Activated gamma-delta T cell treated with anti-CD3 and anti-CD28 coated beads, Interleukin-2, amount 50 U/mL, for 16 hours (primary cell): ENCODE data around the gene PMEPA1.
A peak's percentile ranks its signal among the peaks of the same experiment; 100 is the strongest.

Experiments used
- DNase-seq: peaks from one replicate; pipeline ENCODE4 v3.0.0-alpha.2; 2020; ENCODE audit warnings: low read depth

PMEPA1 gene

DNA sequence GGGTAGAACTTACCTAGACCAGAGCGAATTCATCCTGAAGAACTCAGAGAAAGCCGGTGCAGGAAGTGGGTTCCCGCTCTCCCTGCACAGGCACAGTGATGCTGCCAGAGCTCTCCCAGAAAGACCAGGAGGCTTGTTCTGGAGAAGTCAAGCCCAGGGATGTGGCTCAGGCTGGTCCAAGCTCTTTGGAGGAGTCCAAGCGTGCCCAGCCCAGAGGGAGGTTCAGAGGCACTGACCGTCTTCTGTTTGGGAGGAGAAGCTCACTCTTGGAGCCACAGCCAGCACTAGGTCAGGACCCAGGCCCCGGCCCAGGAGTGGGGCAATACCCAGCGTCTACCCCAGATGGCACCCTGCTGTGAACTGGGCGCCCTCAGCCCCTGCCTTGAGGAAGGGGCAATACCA is 1.5 kb upstream of the PMEPA1 start:
- DNase-seq: no peak

- DNase-seq: no peak
Measured at GRCh38 chr20:57710841-57711240, 1.0 kb upstream of the PMEPA1 start.

- DNase-seq: peak; percentile 25
Measured at GRCh38 chr20:57708694-57709673, 831 bp downstream of the PMEPA1 start.

DNA sequence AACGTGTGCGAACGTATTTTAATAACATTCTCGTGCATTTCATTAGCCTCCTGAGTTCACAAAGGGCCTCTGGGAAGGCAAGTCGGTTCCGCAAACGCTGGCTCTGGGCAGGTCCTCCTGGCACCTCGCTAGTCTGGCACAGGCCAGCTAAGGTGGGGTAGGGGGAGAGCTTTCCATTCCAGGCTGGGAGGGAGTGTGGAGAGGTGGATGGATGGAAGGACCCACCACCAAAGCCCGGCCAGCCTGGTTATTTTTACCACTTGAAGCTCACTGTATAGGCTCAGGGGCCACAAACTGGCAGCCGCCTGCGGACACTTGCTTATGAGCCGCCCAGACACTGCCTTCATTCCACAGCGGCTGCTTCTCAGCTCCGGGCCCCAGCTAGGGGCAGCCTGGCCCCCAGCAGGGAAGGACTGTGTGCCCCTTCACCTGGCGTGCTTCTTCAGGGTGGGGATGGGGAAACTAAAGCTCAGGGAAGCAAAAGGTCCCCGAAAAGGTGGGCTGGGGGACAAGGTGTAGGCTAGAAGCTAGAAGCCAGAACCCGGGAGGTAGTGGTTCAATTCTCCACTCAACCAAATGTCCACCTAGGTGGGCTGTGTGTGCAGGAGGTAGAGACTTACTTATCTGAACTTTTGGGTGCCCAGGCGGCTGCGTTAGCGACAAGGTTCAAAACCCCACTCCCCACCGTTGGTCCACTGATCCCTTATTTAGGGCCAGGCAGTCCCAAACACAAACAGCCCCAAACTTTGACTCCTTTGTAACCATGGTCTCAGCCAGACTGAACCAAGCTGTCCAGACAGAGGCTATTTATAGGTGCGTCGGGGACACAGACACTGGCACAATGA is 1.7 kb downstream of the PMEPA1 start:
- DNase-seq: no peak

- DNase-seq: no peak
Measured at GRCh38 chr20:57707320-57707719, 2.5 kb downstream of the PMEPA1 start.

- no peak for DNase-seq
Measured at GRCh38 chr20:57705127-57705899, 4.5 kb downstream of the PMEPA1 start.

GRCh38 chr20:57704245-57704644 is 5.6 kb downstream of the PMEPA1 start:
- no peak for DNase-seq

DNA sequence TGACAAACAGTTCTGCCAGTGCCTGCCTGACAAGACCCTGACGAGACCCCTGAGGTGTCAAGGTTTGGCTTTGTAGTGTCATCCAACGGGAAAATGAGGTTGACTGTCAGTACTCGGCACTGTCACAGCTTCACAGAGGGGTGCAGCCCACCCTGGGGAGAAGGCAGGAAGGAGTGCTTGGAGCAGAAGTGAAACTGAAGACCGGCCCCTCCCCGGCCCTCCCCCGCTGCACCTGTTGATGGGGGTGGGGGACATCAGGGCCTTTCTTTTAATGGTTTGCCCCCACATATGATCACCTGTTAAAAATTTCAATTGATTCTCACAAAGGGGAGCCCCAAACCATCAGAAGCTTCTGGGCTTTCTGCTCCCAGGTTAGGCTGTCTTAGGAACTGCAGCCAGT is 6.8 kb downstream of the PMEPA1 start:
- DNase-seq: no peak

DNA sequence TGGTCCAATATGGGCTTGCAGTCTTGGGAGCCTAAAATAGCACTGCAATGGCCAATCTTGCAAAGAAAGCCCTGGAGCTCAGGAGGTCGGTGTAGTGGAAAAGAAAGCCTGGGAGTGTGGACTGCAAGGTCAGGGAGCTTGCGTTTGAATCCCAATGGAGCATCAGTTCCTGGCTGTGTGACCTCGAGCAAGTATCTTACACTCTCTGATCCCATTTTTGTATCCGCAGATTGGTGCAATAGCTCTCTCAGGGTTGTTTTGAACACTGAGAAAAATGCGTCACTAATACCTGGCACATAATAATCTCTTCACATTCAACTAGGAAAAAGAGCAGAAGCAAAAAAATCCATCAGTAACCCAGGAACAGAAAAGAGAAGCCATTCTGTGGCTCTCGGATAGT is 7.3 kb downstream of the PMEPA1 start:
- no peak for DNase-seq

GRCh38 chr20:57702091-57702490 is 7.7 kb downstream of the PMEPA1 start:
- no peak for DNase-seq

DNA sequence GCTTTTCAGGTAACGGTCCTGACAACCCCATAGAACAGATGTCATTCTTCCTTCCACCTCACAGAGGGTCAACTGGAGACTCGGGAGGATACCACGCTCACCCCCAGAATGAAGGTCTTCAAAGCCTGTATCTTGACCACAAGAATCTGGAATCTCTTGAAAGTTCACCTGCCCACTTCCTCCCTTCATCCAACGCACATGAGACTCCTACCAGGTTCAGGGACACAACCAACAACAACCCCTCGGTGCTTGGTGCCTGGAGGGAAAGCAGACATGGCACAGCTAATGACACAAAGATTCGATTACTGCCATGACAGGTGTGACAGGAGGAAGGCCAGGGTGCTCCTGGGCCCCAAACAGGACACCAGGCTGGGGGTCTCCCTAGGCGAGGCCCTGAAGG is 8.2 kb downstream of the PMEPA1 start:
- DNase-seq: no peak

GRCh38 chr20:57701090-57701489 is 8.7 kb downstream of the PMEPA1 start:
- no peak for DNase-seq

- DNase-seq: no peak
Measured at GRCh38 chr20:57699395-57699794, 10.4 kb downstream of the PMEPA1 start.

DNA sequence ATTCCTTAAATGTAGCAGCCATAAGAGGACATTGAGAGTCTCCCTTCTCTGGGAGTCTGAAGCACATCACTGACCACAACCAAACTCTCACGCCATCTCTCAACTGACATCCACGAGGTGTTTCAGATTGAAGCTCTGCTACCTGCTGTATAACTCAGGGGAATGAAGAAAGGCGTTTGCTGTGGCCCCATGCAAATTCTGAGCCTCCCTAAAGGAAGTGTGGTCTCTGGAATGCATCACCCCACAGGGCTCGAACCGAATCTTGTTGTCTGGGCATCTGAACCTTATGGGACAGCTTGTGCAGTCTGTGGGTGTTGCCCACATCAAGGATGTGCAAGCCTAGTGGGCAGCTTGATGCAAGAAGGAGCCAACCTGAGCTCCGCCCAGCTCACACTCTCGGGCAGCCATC is 10.9 kb downstream of the PMEPA1 start:
- DNase-seq: no peak

DNA sequence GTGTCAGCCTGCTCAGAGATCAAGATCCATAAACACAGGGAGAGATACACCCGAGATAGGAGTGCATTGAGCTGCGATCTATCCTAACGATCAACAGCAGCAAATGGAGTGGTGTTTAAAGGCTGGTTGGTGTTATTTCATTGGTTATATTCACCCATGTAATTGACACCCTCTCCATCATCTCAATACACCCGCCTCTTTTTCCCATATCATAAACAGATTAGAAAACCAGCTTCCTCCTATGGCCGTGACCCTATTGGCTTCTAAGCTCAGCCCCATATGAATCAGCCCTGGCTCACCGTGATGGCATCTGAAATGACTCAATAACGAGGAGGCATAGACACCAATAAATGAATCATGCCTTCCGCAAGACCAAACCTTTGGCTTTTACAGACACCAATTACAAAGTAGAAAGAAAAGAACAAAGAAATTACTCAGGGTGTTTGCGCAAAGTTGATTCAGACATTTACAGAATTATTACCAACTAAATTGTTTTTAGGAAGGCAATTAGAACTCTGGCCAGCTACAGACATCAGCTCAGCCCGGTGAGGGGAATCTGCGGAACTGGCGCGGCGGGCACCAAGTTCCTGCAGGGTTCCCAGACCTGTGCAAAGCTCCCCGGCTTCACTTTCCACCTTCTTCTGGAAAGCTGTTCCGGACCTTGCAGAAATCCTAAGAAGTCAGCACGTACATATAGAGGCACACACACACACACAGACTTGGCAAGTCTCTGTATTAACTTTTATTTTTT is 11.5 kb downstream of the PMEPA1 start:
- DNase-seq: peak; percentile 27

DNA sequence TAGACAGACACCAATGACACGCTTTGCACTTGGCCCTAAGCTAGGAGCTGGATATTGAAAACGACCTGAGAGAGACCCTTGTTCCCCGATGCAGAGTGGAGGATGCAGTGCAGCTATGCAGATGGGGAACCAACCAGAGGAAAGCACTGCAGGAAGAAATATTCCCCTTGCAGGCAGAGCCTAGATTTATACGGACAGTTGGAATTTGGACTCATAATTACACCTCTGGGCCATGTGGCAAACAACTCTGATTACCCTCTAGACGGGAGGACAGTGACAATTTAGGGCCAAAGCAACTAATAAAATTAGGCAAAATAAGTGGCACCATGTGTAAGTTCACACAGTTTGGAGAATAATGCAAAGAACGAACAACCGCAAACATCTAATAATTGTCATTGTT is 12.3 kb downstream of the PMEPA1 start:
- DNase-seq: no peak

DNA sequence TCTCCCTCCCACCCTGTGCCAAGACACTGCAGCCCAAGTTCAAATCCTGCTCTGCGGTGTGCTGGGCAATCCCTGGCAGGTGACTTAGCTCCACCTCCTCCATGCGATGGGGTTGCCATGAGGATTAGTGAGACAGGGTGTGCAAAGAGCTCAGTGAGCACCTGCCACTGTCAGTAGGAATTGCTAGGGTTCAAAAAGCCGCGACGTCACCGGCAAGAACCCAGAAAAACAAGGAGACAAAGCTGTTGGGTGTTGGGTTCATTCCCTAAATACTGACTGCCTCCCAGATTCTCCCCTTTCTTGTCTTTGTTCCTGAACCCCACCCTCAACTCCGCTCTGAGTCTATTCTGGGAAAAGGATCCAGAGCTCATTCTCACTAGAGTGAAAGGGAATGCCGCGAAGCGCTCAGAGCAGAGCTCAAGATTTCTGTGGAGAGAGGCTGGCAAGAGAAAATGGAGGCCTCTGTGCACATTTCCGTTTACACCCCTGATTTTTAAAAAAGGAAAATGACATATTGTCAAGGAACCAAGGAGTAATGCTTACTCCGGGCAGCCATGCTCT is 13.3 kb downstream of the PMEPA1 start:
- no peak for DNase-seq

DNA sequence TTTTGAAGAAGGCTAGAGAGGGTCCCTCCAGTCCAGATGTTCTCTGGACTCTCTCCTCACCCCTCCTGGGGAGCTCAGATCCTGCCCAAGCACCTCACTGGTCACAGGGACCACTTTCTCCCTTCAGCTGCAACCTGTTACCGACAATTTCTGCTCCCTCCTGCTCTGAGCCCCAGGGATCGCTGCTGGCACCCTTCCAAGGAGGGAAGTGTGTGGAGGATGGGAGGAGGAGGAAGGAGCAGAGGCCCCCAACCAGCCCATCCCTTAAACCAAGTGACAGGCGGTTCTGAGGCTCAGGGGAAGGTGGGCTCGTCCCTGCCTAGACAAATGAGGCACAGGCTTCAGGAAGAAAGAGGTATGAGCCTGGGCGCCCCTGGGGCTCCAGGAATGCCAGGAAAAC is 13.9 kb downstream of the PMEPA1 start:
- DNase-seq: no peak

- DNase-seq: no peak
Measured at GRCh38 chr20:57695012-57695411, 14.8 kb downstream of the PMEPA1 start.

GRCh38 chr20:57694481-57694880 is 15.3 kb downstream of the PMEPA1 start:
- no peak for DNase-seq

GRCh38 chr20:57693670-57694329 is 16.0 kb downstream of the PMEPA1 start:
- no peak for DNase-seq
